ENCODE data around the gene S100A13. TPM values are rescaled to one million over a fixed set of nuclear protein-coding genes. Genes with fewer than 3 reads are reported as not detected.
A peak's percentile ranks its signal among the peaks of the same experiment; 100 is the strongest.

S100A13 gene
- total and polyA plus RNA-seq, 3 donors from 2014 or later, result 54.2 to 90.9 (median 78.2) TPM

GRCh38 chr1:153614189-153614900, 13.0 kb downstream of the S100A13 start:
- intact Hi-C loops (cut with DNase I; ENCODE audit: low total_unique reads), result no loop called here
- H3K4me3 ChIP-seq, result no peak overlapping the region

GRCh38 chr1:153613406-153613805, 13.9 kb downstream of the S100A13 start:
- WGBS, 2 donors, result 67 to 72% methylated on average over 3 to 5 of the region's 5 CpGs
- H3K4me3 ChIP-seq, result no peak overlapping the region
- peaks cover 35% of the 10 kb centered on the region for H3K4me1 ChIP-seq
- peak overlapping the region; percentile 75 to 88 for H3K27ac ChIP-seq
- no peak for TF ChIP-seq POLR2A (IDR thresholded peaks at IDR 0.05)
- no peak for TF ChIP-seq CTCF (IDR thresholded peaks at IDR 0.05)
- DNase-seq, result no peak
- no peaks in the 10 kb centered on the region for H3K27me3 ChIP-seq
- H3K36me3 ChIP-seq (ENCODE audit: low read depth, missing control alignments), result no peaks in the 10 kb centered on the region
- H3K9me3 ChIP-seq, result no peaks in the 10 kb centered on the region
- intact Hi-C loops (cut with DNase I; ENCODE audit: low total_unique reads), result no loop called here

More at GRCh38 chr1:153614189-153614900, 13.0 kb downstream of the S100A13 start:
- 70 to 76% methylated on average over 2 of the region's 2 CpGs for WGBS, 2 donors
- no peak for DNase-seq
- Histone ChIP-seq H3K4me1 (peaks cover 27% of the 10 kb centered on the region), H3K27me3 (no peaks in the 10 kb centered on the region), H3K36me3 (ENCODE audit: low read depth, missing control alignments) (no peaks in the 10 kb centered on the region), H3K9me3 (no peaks in the 10 kb centered on the region), H3K27ac (no peak overlapping the region)
- TF ChIP-seq CTCF (IDR thresholded peaks at IDR 0.05) (no peak), POLR2A (IDR thresholded peaks at IDR 0.05) (no peak)

- Histone ChIP-seq H3K27me3 (no peaks in the 10 kb centered on the region), H3K36me3 (ENCODE audit: low read depth, missing control alignments) (no peaks in the 10 kb centered on the region), H3K27ac (peak within 1 kb of the TSS; percentile 75 to 88), H3K4me3 (peak within 1 kb of the TSS; percentile 54 to 76), H3K9me3 (no peaks in the 10 kb centered on the region), H3K4me1 (peaks cover 40% of the 10 kb centered on the region)
- TF ChIP-seq POLR2A (IDR thresholded peaks at IDR 0.05) (no peak), CTCF (IDR thresholded peaks at IDR 0.05) (no peak)
- intact Hi-C loops (cut with DNase I; ENCODE audit: low total_unique reads), result no loop called here
- peak; percentile 84 for DNase-seq
- WGBS, 2 donors, result 29 to 70% methylated on average over 3 to 9 of the region's 9 CpGs
These were observed 14.5 kb downstream of the S100A13 start, which contains the start of gene S100A16 for GRCh38 chr1:153612755-153613331. S100A16 (minus strand) TSS chr1:153613137; CDS start chr1:153608151, 4,986 bp downstream.

DNA sequence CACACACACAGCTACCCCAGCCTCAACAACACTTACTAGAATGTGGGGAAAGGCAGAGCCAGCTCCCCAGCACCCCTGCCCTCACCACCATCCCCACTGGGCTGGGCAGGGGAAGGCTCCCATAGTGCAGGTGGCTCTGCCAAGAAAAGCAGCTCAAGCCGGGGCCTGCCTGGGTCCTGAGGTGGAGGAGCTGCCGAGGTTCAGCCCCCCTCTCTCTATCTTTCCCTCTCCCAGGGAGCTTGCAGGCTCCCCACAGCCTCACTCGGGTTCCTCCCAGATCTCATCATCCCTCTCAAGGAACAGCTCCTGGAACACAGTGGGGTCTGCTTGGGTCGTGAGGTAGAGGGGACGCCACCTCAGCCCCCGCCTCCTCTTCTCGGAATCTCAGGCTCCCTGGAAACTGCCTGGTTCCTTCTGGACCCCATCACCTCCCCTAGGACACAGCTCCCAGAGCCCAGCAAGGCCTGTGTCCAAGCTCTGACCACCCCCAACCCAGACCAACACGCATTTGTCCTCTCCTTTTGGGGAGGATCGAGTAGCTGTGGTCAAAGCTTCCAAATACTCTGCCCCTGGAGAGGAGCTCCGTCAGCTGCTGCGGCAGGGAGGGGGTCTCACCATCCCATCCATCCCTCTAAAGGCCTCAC, 15.1 kb downstream of the S100A13 start:
- Histone ChIP-seq H3K27me3 (no peaks in the 10 kb centered on the region), H3K27ac (peak overlapping the region; percentile 75 to 88), H3K4me1 (peaks cover 45% of the 10 kb centered on the region), H3K36me3 (ENCODE audit: low read depth, missing control alignments) (no peaks in the 10 kb centered on the region), H3K4me3 (peak overlapping the region; percentile 54 to 76), H3K9me3 (no peaks in the 10 kb centered on the region)
- WGBS, 2 donors, result 35 to 40% methylated on average over 11 of the region's 11 CpGs
- no peak for TF ChIP-seq POLR2A (IDR thresholded peaks at IDR 0.05)
- TF ChIP-seq CTCF (IDR thresholded peaks at IDR 0.05), result no peak
- intact Hi-C loops (cut with DNase I; ENCODE audit: low total_unique reads), result no loop called here
- peak; percentile 43 for DNase-seq
